ELF-1 (cell line): ENCODE data around the gene IGF1R.

ENCODE experiments used
- DNase-seq: peaks from one replicate; pipeline ENCODE4 v3.0.0-alpha.2; 2016; ENCODE audit warnings: low read depth, low spot score

Gene IGF1R

GRCh38 chr15:98881526-98882520, 233.5 kb downstream of the IGF1R start:
- peak; percentile 62 for DNase-seq

- no peak for DNase-seq
Measured at GRCh38 chr15:98883478-98883877, 235.1 kb downstream of the IGF1R start.

- DNase-seq = no peak
Measured at GRCh38 chr15:98884894-98885293, 236.6 kb downstream of the IGF1R start.

- no peak for DNase-seq
Measured at GRCh38 chr15:98887976-98888375, 239.6 kb downstream of the IGF1R start.

- DNase-seq = no peak
Measured at GRCh38 chr15:98888820-98889479, 240.6 kb downstream of the IGF1R start.

GRCh38 chr15:98889930-98890695, 241.8 kb downstream of the IGF1R start:
- peak; percentile 33 for DNase-seq

- DNase-seq = no peak
Measured at GRCh38 chr15:98891301-98891700, 243.0 kb downstream of the IGF1R start.

- DNase-seq = no peak
Measured at GRCh38 chr15:98893401-98893800, 245.1 kb downstream of the IGF1R start.

- DNase-seq = no peak
Measured at GRCh38 chr15:98894312-98894711, 246.0 kb downstream of the IGF1R start.

- peak; percentile 22 for DNase-seq
Measured at GRCh38 chr15:98896002-98896721, 247.8 kb downstream of the IGF1R start.

- DNase-seq = peak; percentile 43
Measured at GRCh38 chr15:98896802-98897732, 248.7 kb downstream of the IGF1R start.

GRCh38 chr15:98898122-98898521, 249.8 kb downstream of the IGF1R start:
- DNase-seq = no peak

GRCh38 chr15:98899272-98900021, 251.1 kb downstream of the IGF1R start:
- DNase-seq = peak; percentile 47

GRCh38 chr15:98900356-98900755, 252.0 kb downstream of the IGF1R start:
- peak; percentile 20 for DNase-seq

- DNase-seq = peak; percentile 68
Measured at GRCh38 chr15:98901434-98902072, 253.2 kb downstream of the IGF1R start.

GRCh38 chr15:98902931-98903330, 254.6 kb downstream of the IGF1R start:
- no peak for DNase-seq

- DNase-seq = no peak
Measured at GRCh38 chr15:98903377-98904018, 255.2 kb downstream of the IGF1R start.

GRCh38 chr15:98904544-98904943, 256.2 kb downstream of the IGF1R start:
- peak; percentile 45 for DNase-seq
